ENCODE measurements around the gene VPS35. TPM values are rescaled to one million over a fixed set of nuclear protein-coding genes. Genes with fewer than 3 reads are reported as not detected.

VPS35 gene
- 100 to 1,000 TPM; 120 to 145 TPM for total RNA-seq

DNA sequence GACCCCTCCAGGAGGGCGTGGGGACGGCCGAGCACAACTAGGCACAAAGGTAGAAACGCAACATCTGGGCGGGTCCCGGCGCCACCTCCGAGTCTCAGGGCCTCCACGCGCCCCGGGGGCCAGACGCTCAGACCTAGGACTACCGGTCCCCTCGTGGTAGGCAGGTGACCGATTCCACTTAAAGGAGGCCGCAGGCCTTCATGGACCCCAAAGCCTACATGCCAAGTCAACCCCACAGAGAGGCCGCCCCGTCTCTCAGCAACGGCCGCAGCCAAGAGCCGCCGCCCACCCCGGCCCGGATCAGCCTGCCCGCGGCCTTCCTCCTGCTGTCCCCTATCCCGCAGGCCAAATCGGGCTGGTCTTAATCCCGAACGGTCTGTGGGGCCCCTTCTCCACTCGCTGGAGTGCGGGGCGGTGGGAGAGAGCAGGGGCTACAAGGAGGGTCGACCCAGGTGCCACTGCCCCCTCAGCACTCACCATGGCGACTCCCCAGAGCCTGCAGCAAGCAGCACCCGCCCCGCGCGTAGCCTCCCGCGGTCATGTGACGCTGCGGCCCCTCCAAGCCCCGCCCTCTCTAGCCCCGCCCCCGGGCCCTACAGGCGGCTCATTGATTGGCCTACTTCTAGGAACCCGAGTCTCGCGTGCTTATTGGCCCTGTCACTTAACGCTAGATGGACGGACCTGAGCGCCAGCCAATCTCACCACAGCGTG is at the start of gene VPS35:
TSS of gene VPS35 (minus strand) at position 525 of the 711 bp plus-strand sequence. CDS start at position 480, 45 bp downstream.

DNA sequence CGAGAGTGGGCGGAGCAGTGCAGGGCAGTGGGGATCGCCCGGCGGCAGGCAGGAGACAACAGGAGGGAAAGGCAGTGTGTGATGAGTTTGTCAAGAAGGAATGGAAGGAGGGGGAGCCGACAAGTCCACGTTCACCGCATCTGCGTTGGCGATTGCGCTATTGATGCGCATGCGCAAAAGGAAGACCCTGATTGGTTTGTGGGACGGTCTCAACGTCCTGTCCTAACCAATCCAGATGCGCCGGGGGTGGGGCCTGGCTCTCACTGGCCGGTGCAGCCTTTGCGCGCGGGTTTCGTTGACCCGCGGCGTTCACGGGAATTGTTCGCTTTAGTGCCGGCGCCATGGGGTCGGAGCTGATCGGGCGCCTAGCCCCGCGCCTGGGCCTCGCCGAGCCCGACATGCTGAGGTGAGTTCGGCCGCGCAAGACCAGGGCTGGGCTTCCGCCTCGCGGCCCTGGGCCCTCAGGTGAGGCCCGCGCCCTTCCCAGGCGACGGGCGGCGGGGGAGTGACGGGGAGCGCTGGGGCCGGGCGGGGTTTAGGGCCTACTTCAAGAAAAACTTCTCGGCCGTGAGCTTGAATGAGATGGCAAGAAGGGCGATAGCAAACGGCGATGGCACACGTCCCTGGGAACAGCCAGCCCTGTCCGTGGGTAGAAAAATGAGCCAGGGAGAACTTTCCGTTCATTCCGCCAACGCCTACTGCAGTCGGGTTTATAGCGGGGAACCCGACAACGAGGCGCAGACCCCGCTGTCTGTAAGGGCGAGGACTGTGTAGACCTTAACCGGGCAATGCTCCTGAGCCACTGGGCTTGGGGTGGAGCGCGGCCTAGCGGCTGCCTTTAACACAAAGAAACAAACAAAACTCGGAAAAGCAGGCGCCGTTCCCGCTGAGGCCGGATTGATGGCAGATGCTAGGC is 645 bp upstream of the VPS35 start, which contains the start of gene ORC6:
TSS of gene ORC6 (plus strand) at position 295 of the 916 bp plus-strand sequence. CDS start at position 342, 47 bp downstream.

DNA sequence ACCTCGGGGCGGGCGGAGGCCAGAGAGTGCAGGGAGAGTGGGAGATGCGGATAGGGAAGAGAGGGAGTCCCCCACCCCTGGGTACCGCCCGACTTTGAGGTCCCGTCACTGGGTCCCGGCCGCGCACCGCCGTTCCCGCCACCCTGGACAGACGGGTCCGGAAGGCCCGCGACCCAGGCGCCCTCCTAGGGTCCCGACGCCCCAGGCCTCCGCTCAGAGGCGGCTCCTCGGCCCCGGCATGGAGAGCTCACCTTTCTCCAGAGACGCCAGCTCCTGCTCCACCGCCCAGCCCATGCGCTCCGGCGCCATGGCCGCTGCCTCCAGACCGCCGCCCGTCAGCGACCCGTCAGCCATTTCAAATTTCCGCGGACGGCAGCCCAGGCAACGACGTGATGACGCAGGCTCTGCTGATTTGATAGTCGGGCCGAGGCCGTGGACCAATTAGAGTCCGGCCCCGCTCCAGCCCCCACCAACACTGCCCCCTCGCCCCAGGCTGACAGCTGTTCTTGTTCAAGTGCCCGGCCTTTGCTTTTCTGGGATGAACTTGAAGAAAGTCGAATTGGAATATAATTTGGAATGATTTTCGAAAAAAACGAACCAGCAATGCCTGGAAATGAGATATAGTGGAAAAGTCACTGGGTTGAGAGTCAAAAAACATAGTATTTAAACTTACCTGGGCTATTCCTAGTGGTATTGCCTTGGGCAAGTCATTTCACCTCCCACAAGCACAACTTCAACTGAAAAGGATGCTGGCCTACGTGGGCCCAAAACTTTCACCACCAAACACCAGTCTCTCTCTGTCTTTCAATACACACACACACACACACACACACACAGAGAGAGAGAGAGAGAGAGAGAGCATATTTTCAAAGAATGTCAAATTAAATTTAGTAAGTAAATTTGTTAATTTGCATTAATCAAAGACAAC is 67.7 kb downstream of the VPS35 start, which contains the start of gene SHCBP1:
TSS of gene SHCBP1 (minus strand) at position 374 of the 928 bp plus-strand sequence. CDS start at position 354, 20 bp downstream.

Other genes starting within 250 kb of the VPS35 start
- 10 to 100 TPM; 14.1 to 42.0 TPM for gene SHCBP1, start 67.8 kb downstream of the VPS35 start, total RNA-seq
- gene ORC6, start 481 bp upstream of the VPS35 start, total RNA-seq: 10 to 100 TPM; 12.4 to 42.0 TPM
- gene MYLK3, start 59.2 kb upstream of the VPS35 start, total RNA-seq: 1 to 10 TPM in 1 of 2 donors, under 1 TPM in 1; 0.67 to 1.4 TPM
- 1 to 10 TPM; 5.5 to 6.3 TPM for gene C16orf87, start 142.0 kb upstream of the VPS35 start, total RNA-seq
- 1 to 10 TPM; 3.1 to 5.7 TPM for gene GPT2, start 195.2 kb upstream of the VPS35 start, total RNA-seq